Measurements from ENCODE around the gene CPM. TPM values are rescaled to one million over a fixed set of nuclear protein-coding genes. Genes with fewer than 3 reads are reported as not detected.

CPM gene
- total and polyA plus RNA-seq, 4 donors, result 14.2 to 65.0 (median 24.0) TPM

DNA sequence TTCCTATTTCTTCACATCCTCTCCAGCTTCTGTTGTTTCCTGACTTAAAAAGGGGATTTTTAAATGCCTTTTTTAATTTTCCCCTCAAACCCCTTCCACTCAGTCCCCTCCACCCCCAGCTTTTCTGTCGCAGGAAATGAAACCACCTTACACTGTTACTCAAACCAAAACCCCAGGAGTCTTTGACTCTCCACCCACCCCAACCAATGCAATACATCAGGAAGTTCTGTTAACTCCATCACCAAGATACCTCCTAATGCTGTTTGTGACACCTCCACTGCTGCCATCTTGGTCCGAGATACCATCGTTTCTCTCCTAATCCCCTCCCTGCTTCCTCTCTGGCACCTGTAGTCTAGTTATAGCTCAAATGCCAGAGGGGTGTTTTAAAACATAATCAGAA, 25.4 kb upstream of the CPM start:
- no peak for DNase-seq (ENCODE audit: low spot score)
- Histone ChIP-seq H3K36me3 (ENCODE audit: control insufficient read depth in 4 of 4, insufficient read depth in 3 of 4, low read depth in 1 of 4, low read length in 3 of 4) (no peaks in the 10 kb centered on the region), H3K4me1 (ENCODE audit: control insufficient read depth in 4 of 4, insufficient read depth in 4 of 4, low read length in 3 of 4) (no peaks in the 10 kb centered on the region), H3K9ac (ENCODE audit: low read depth in 1 of 2, low read length in 2 of 2) (no peak overlapping the region), H3K27me3 (ENCODE audit: control insufficient read depth in 4 of 4, insufficient read depth in 4 of 4, low read length in 3 of 4) (no peaks in the 10 kb centered on the region), H3K4me3 (ENCODE audit: low read depth in 1 of 3, low read length in 3 of 3) (no peak overlapping the region), H3K27ac (ENCODE audit: low read depth in 1 of 2, low read length in 2 of 2) (no peak overlapping the region), H3K9me3 (ENCODE audit: control insufficient read depth in 4 of 4, low read length in 3 of 4) (no peaks in the 10 kb centered on the region)
- WGBS, result 87% methylated on average over 3 of the region's 3 CpGs
- no peak for TF ChIP-seq RAD21 (IDR thresholded peaks at IDR 0.05)
- TF ChIP-seq, protein P1, sequence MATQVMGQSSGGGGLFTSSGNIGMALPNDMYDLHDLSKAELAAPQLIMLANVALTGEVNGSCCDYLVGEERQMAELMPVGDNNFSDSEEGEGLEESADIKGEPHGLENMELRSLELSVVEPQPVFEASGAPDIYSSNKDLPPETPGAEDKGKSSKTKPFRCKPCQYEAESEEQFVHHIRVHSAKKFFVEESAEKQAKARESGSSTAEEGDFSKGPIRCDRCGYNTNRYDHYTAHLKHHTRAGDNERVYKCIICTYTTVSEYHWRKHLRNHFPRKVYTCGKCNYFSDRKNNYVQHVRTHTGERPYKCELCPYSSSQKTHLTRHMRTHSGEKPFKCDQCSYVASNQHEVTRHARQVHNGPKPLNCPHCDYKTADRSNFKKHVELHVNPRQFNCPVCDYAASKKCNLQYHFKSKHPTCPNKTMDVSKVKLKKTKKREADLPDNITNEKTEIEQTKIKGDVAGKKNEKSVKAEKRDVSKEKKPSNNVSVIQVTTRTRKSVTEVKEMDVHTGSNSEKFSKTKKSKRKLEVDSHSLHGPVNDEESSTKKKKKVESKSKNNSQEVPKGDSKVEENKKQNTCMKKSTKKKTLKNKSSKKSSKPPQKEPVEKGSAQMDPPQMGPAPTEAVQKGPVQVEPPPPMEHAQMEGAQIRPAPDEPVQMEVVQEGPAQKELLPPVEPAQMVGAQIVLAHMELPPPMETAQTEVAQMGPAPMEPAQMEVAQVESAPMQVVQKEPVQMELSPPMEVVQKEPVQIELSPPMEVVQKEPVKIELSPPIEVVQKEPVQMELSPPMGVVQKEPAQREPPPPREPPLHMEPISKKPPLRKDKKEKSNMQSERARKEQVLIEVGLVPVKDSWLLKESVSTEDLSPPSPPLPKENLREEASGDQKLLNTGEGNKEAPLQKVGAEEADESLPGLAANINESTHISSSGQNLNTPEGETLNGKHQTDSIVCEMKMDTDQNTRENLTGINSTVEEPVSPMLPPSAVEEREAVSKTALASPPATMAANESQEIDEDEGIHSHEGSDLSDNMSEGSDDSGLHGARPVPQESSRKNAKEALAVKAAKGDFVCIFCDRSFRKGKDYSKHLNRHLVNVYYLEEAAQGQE (IDR thresholded peaks at IDR 0.05), result no peak

DNA sequence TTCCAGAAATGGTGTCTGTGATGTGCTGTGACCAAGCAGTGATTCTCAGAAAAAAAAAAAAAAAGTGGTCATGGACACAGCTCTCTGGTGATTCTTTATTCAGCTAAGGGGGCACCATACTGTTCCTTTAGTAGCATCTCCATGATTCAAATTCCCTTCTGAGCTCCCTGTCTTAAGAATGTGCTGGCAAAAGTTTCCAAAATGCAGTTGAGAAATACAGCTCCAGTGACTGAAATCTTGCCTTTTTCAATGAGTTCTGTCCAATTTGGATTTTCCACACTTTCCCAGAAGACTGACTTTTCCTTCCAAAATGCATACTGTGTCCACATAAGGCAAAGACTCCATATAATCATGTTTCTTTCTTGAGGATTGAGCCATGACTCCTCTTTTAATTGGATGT, 24.3 kb upstream of the CPM start:
- no peak for DNase-seq (ENCODE audit: low spot score)
- TF ChIP-seq SP1 (IDR thresholded peaks at IDR 0.05), result no peak
- no peak for TF ChIP-seq HNF4A (conservative IDR thresholded peaks at IDR 0.05)
- no peak for TF ChIP-seq FOXA2 (IDR thresholded peaks at IDR 0.05)
- TF ChIP-seq GABPA (IDR thresholded peaks at IDR 0.05 in 1 of 2, conservative IDR thresholded peaks at IDR 0.05 in 1 of 2), result no peak
- TF ChIP-seq TAF1 (conservative IDR thresholded peaks at IDR 0.05), result no peak
- TF ChIP-seq YY1 (IDR thresholded peaks at IDR 0.05), result no peak
- no peak for TF ChIP-seq RXRA (IDR thresholded peaks at IDR 0.05)
- TF ChIP-seq, protein P2, sequence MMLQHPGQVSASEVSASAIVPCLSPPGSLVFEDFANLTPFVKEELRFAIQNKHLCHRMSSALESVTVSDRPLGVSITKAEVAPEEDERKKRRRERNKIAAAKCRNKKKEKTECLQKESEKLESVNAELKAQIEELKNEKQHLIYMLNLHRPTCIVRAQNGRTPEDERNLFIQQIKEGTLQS (IDR thresholded peaks at IDR 0.05), result no peak
- TF ChIP-seq RAD21 (IDR thresholded peaks at IDR 0.05), result no peak
- no peak for TF ChIP-seq JUND (IDR thresholded peaks at IDR 0.05)
- TF ChIP-seq NR2F2 (IDR thresholded peaks at IDR 0.05), result no peak
- no peak for TF ChIP-seq HNF4G (IDR thresholded peaks at IDR 0.05)
- TF ChIP-seq, protein P3, sequence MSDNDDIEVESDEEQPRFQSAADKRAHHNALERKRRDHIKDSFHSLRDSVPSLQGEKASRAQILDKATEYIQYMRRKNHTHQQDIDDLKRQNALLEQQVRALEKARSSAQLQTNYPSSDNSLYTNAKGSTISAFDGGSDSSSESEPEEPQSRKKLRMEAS (IDR thresholded peaks at IDR 0.05), result no peak
- TF ChIP-seq, protein P1 (IDR thresholded peaks at IDR 0.05), result no peak
- TF ChIP-seq FOXA1 (IDR thresholded peaks at IDR 0.05), result no peak
- TF ChIP-seq EGR1 (IDR thresholded peaks at IDR 0.05; ENCODE audit: low read depth in 2 of 2), result no peak
- TF ChIP-seq, protein P4, sequence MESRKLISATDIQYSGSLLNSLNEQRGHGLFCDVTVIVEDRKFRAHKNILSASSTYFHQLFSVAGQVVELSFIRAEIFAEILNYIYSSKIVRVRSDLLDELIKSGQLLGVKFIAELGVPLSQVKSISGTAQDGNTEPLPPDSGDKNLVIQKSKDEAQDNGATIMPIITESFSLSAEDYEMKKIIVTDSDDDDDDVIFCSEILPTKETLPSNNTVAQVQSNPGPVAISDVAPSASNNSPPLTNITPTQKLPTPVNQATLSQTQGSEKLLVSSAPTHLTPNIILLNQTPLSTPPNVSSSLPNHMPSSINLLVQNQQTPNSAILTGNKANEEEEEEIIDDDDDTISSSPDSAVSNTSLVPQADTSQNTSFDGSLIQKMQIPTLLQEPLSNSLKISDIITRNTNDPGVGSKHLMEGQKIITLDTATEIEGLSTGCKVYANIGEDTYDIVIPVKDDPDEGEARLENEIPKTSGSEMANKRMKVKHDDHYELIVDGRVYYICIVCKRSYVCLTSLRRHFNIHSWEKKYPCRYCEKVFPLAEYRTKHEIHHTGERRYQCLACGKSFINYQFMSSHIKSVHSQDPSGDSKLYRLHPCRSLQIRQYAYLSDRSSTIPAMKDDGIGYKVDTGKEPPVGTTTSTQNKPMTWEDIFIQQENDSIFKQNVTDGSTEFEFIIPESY (IDR thresholded peaks at IDR 0.05), result no peak
- Histone ChIP-seq H3K27ac (ENCODE audit: low read depth in 1 of 2, low read length in 2 of 2) (no peak overlapping the region), H3K9ac (ENCODE audit: low read depth in 1 of 2, low read length in 2 of 2) (no peak overlapping the region), H3K4me3 (ENCODE audit: low read depth in 1 of 3, low read length in 3 of 3) (no peak overlapping the region), H3K36me3 (ENCODE audit: control insufficient read depth in 4 of 4, insufficient read depth in 3 of 4, low read depth in 1 of 4, low read length in 3 of 4) (no peaks in the 10 kb centered on the region), H3K9me3 (ENCODE audit: control insufficient read depth in 4 of 4, low read length in 3 of 4) (no peaks in the 10 kb centered on the region), H3K27me3 (ENCODE audit: control insufficient read depth in 4 of 4, insufficient read depth in 4 of 4, low read length in 3 of 4) (no peaks in the 10 kb centered on the region), H3K4me1 (ENCODE audit: control insufficient read depth in 4 of 4, insufficient read depth in 4 of 4, low read length in 3 of 4) (no peaks in the 10 kb centered on the region)
